A549 (cell line): ENCODE data around the gene NAPA. TPM values are rescaled to one million over a fixed set of nuclear protein-coding genes. Genes with fewer than 3 reads are reported as not detected.

ENCODE experiments used
- ATAC-seq, 2 experiments: fragments of 200-7000 bp in 1 of 2; fragments of >200 bp in 1 of 2; cut with Nextera tagmentation in 1 of 2; cut with Tn5 transposase in 1 of 2; 3 replicates each; pipeline versions ENCODE4 v1.8.0 to v1.9.1; 2018 to 2020; ENCODE audit warnings: mild to moderate bottlenecking in 1 of 2, moderate library complexity in 1 of 2
- CTCF ChIA-PET: fragments of 300-600 bp; sonication (Branson Sonifier 250); formaldehyde crosslinking; extraction: SDS; loops from one replicate; lab custom pipeline; 2021; ENCODE audit warnings: antibody characterized with exemption, inconsistent platforms; lab: Yijun Ruan, JAX
- POLR2A ChIA-PET: fragments of 350-600 bp; formaldehyde crosslinking; extraction: SDS; loops from one replicate; lab custom pipeline; 2021; ENCODE audit warnings: antibody characterized with exemption, inconsistent platforms; lab: Yijun Ruan, JAX
- DNase-seq, 2 experiments: peaks; one replicate each; pipeline versions ENCODE4 v3.0.0 to v3.0.0-alpha.2; 2011 to 2016; ENCODE audit warnings: low read depth in 1 of 2, low spot score in 1 of 2
- FAIRE-seq: peaks from 2 replicates; lab custom pipeline; 2011; peaks lifted over from hg19 to GRCh38; lab: Jason Lieb, UNC
- H3K27ac ChIP-seq, 2 experiments: fragments of >200 bp; sonication (Bioruptor Twin); formaldehyde crosslinking; 3 replicates each; pipeline ENCODE4 v1.5.1; 2016 to 2017
- H3K4me1 ChIP-seq: fragments of >200 bp; sonication (Bioruptor Twin); formaldehyde crosslinking; 3 replicates; pipeline ENCODE4 v1.6.1; 2016
- H3K4me2 ChIP-seq: fragments of >200 bp; sonication (Bioruptor Twin); formaldehyde crosslinking; 3 replicates; pipeline ENCODE4 v1.6.1; 2016
- H3K4me3 ChIP-seq: fragments of >200 bp; sonication (Bioruptor Twin); formaldehyde crosslinking; 3 replicates; pipeline ENCODE4 v1.5.1; 2016
- H3K9me3 ChIP-seq: fragments of >200 bp; sonication (Bioruptor Twin); formaldehyde crosslinking; 3 replicates; pipeline ENCODE4 v1.6.1; 2016
- BHLHE40 ChIP-seq: IDR thresholded peaks from 2 replicates; pipeline ENCODE4 v1.6.1; 2012; ENCODE audit warnings: low read depth, low read length, inconsistent platforms
- CEBPB ChIP-seq, 2 experiments: fragments of >200 bp in 1 of 2; sonication (Bioruptor Twin) in 1 of 2; formaldehyde crosslinking in 1 of 2; IDR thresholded peaks; 2 replicates each; pipeline ENCODE4 v1.6.1; 2012 to 2016
- CTCF ChIP-seq: fragments of >200 bp; sonication (Bioruptor Twin); formaldehyde crosslinking; IDR thresholded peaks from 3 replicates; pipeline ENCODE4 v1.5.1; 2016
- E2F6 ChIP-seq: IDR thresholded peaks from 2 replicates; pipeline ENCODE4 v1.6.1; 2012; ENCODE audit warnings: low read depth, borderline replicate concordance
- ELK1 ChIP-seq: fragments of 150-350 bp; IDR thresholded peaks from 2 replicates; pipeline ENCODE4 v1.6.1; 2014; ENCODE audit warnings: low read depth, mild to moderate bottlenecking, low read length
- FOSB ChIP-seq: fragments of 250-450 bp; sonication (Bioruptor Pico); IDR thresholded peaks from 2 replicates; pipeline ENCODE4 v1.5.0; 2020; ENCODE audit warnings: mild to moderate bottlenecking, moderate library complexity
- HOXB13 ChIP-seq: fragments of 250-450 bp; sonication (Bioruptor Pico); IDR thresholded peaks from 2 replicates; pipeline ENCODE4 v1.5.0; 2020; ENCODE audit warnings: low read depth, mild to moderate bottlenecking, moderate library complexity
- JUNB ChIP-seq: fragments of >200 bp; sonication (Bioruptor Twin); formaldehyde crosslinking; IDR thresholded peaks from 2 replicates; pipeline ENCODE4 v1.6.1; 2016
- KDM1A ChIP-seq: fragments of 200-600 bp; sonication (generic); IDR thresholded peaks from 2 replicates; pipeline ENCODE4 v1.6.1; 2016; ENCODE audit warnings: low read depth, mild to moderate bottlenecking
- MAZ ChIP-seq: fragments of 150-350 bp; IDR thresholded peaks from 2 replicates; pipeline ENCODE4 v1.6.1; 2014; ENCODE audit warnings: antibody characterized with exemption, low read depth, low read length, borderline replicate concordance
- NFE2L2 ChIP-seq: fragments of 150-350 bp; conservative IDR thresholded peaks from 2 replicates; pipeline ENCODE4 v1.6.1; 2014; ENCODE audit warnings: low read length
- NR3C1 ChIP-seq: fragments of >200 bp; sonication (Bioruptor Twin); formaldehyde crosslinking; IDR thresholded peaks from 3 replicates; pipeline ENCODE4 v1.6.1; 2017
- PBX3 ChIP-seq: IDR thresholded peaks from 2 replicates; pipeline ENCODE4 v1.6.1; 2012
- POLR2A ChIP-seq: IDR thresholded peaks from 2 replicates; pipeline ENCODE4 v1.6.1; 2012; ENCODE audit warnings: mild to moderate bottlenecking, low read length
- RCOR1 ChIP-seq: fragments of 150-350 bp; IDR thresholded peaks from 2 replicates; pipeline ENCODE4 v1.6.1; 2014; ENCODE audit warnings: antibody characterized with exemption, low read length, low read depth
- SMC3 ChIP-seq: fragments of >200 bp; sonication (Bioruptor Twin); formaldehyde crosslinking; IDR thresholded peaks from 3 replicates; pipeline ENCODE4 v1.6.1; 2018; ENCODE audit warnings: inconsistent platforms
- TP53 ChIP-seq: fragments of 250-450 bp; sonication (Bioruptor Pico); IDR thresholded peaks from 2 replicates; pipeline ENCODE4 v1.5.0; 2021; ENCODE audit warnings: mild to moderate bottlenecking, moderate library complexity
- USF2 ChIP-seq: fragments of 450-650 bp; IDR thresholded peaks from 2 replicates; pipeline ENCODE4 v1.6.1; 2014; ENCODE audit warnings: antibody characterized with exemption
- ZC3H11A ChIP-seq: fragments of 450-650 bp; IDR thresholded peaks from 2 replicates; pipeline ENCODE4 v1.6.1; 2014; ENCODE audit warnings: antibody characterized with exemption, mild to moderate bottlenecking
- WGBS: methylation state at CpG from one replicate; pipeline ENCODE4 v1.1.6; 2017; ENCODE audit errors: missing lambda C conversion rate; 5-methylcytosine and 5-hydroxymethylcytosine counted together
- polyA plus RNA-seq, 4 experiments: library from polyadenylated mRNA; depleted of rRNA in 3 of 4; stranded (reverse); fragments of >200 nt; fragmentation: RNase III in 1 of 4; extraction: RNeasy Plus Mini Kit Qiagen cat#74134 plus additional on column Dnase treatment in 1 of 4; gene quantifications; 2 replicates in 3 of 4; 3 replicates in 1 of 4; pipeline ENCODE4 v1.2.3, GENCODE V29; 2011 to 2017

Gene NAPA
- polyA plus RNA-seq, 2 of the 4 experiments (the other 2 are of a cell fraction), result 69.6 to 101 TPM

GRCh38 chr19:47514869-47515588 lies at the start of gene NAPA (continued):
- TF ChIP-seq PBX3 (peak; percentile 61; the same call in 1 of the 2 replicates), RCOR1 (no peak), E2F6 (peak; percentile 72; the same call in 1 of the 2 replicates)

GRCh38 chr19:47564081-47564480 lies 49.2 kb upstream of the NAPA start:
- DNase-seq (no peak), FAIRE-seq (peak; percentile 39), ATAC-seq (no peak)
- ChIA-PET POLR2A (no interaction called here), CTCF (interaction anchor here (0.9 kb wide), 1 partner anchor 14 kb away, joined by 3 read pairs; no protein-coding TSS in a partner anchor)
- H3K4me1 ChIP-seq, result peaks cover 9% of the 10 kb centered on the region; the same call in 2 of the 3 replicates
- WGBS, result 59% methylated on average over 3 of the region's 3 CpGs
- no peak overlapping the region for H3K4me3 ChIP-seq
- no peaks in the 10 kb centered on the region for H3K9me3 ChIP-seq
- no peak for TF ChIP-seq MAZ
- TF ChIP-seq E2F6, result no peak
- TF ChIP-seq CEBPB (IDR thresholded peaks at IDR 0.05), result no peak
- no peak for TF ChIP-seq JUNB
- TF ChIP-seq KDM1A, result no peak
- no peak for TF ChIP-seq BHLHE40
- TF ChIP-seq TP53 (CRISPR knock-in tag), result no peak
- TF ChIP-seq USF2, result no peak
- TF ChIP-seq HOXB13 (CRISPR knock-in tag), result no peak
- TF ChIP-seq SMC3, result no peak
- no peak for TF ChIP-seq ELK1
- no peak for TF ChIP-seq CTCF
- no peak for TF ChIP-seq ZC3H11A
- TF ChIP-seq NFE2L2, result no peak
- TF ChIP-seq NR3C1, result no peak
- TF ChIP-seq POLR2A, result no peak
- TF ChIP-seq FOSB (CRISPR knock-in tag), result no peak
- no peak overlapping the region for H3K27ac ChIP-seq
- peak overlapping the region; percentile 11; the same call in 1 of the 3 replicates for H3K4me2 ChIP-seq
